WTC11 (cell line): ENCODE results near the gene TMEM269. TPM values are rescaled to one million over a fixed set of nuclear protein-coding genes. Genes with fewer than 3 reads are reported as not detected.

Source experiments
- ATAC-seq: fragments of 200-7000 bp; cut with Tn5 transposase; 2 replicates; pipeline ENCODE4 v1.10.0; 2021; ENCODE audit warnings: mild to moderate bottlenecking, moderate library complexity
- CTCF ChIA-PET: fragments of 300-600 bp; sonication (Branson Sonifier 250); formaldehyde crosslinking; loops from one replicate; lab custom pipeline; 2021; ENCODE audit warnings: antibody characterized with exemption; lab: Charles Lee
- POLR2A ChIA-PET: fragments of 350-600 bp; sonication (Branson Sonifier 250); formaldehyde crosslinking; loops from one replicate; lab custom pipeline; 2021; ENCODE audit warnings: antibody characterized with exemption; lab: Charles Lee
- DNase-seq: peaks from one replicate; pipeline ENCODE4 v3.0.0; 2021; ENCODE audit warnings: low spot score
- H3K27ac Mint-ChIP-seq: 2 replicates; pipeline ENCODE4 v1.8.0; 2021; ENCODE audit warnings: mixed read lengths
- H3K27me3 Mint-ChIP-seq: 2 replicates; pipeline ENCODE4 v1.8.0; 2021; ENCODE audit warnings: low read depth, mild to moderate bottlenecking, moderate library complexity, mixed read lengths
- H3K36me3 Mint-ChIP-seq: 2 replicates; pipeline ENCODE4 v1.8.0; 2021; ENCODE audit warnings: mixed read lengths
- H3K4me1 Mint-ChIP-seq: 2 replicates; pipeline ENCODE4 v1.8.0; 2022; ENCODE audit warnings: mixed read lengths
- H3K4me3 Mint-ChIP-seq: 2 replicates; pipeline ENCODE4 v1.8.0; 2021; ENCODE audit warnings: mild to moderate bottlenecking, moderate library complexity, mixed read lengths
- H3K9me3 Mint-ChIP-seq: 2 replicates; pipeline ENCODE4 v1.8.0; 2021; ENCODE audit warnings: mixed read lengths
- FOXP1 ChIP-seq: sonication (generic); formaldehyde crosslinking; IDR thresholded peaks from 2 replicates; pipeline ENCODE4 v1.8.0; 2022; ENCODE audit warnings: missing genetic modification reagents, mild to moderate bottlenecking, moderate library complexity, borderline replicate concordance
- GRHL2 ChIP-seq: fragments of 250-450 bp; sonication (Bioruptor Pico); IDR thresholded peaks from 2 replicates; pipeline ENCODE4 v1.8.0; 2022; ENCODE audit warnings: mild to moderate bottlenecking, moderate library complexity; ENCODE audit not compliant: insufficient replicate concordance, severe bottlenecking
- JUN ChIP-seq: sonication (generic); formaldehyde crosslinking; IDR thresholded peaks from 2 replicates; pipeline ENCODE4 v1.8.0; 2023; ENCODE audit warnings: mild to moderate bottlenecking, missing genetic modification reagents
- KAT7 ChIP-seq: sonication (generic); formaldehyde crosslinking; IDR thresholded peaks from 2 replicates; pipeline ENCODE4 v1.8.1; 2023; ENCODE audit warnings: missing genetic modification reagents, mild to moderate bottlenecking, borderline replicate concordance
- MLX ChIP-seq: sonication (generic); formaldehyde crosslinking; IDR thresholded peaks from 2 replicates; pipeline ENCODE4 v1.8.1; 2023; ENCODE audit warnings: mild to moderate bottlenecking, missing genetic modification reagents, moderate library complexity
- MXD4 ChIP-seq: fragments of 250-450 bp; sonication (Bioruptor Pico); IDR thresholded peaks from 2 replicates; pipeline ENCODE4 v1.8.0; 2021; ENCODE audit warnings: mild to moderate bottlenecking, moderate library complexity, borderline replicate concordance
- NFATC4 ChIP-seq: fragments of 250-450 bp; sonication (Bioruptor Pico); IDR thresholded peaks from 2 replicates; pipeline ENCODE4 v1.9.0; 2021; ENCODE audit warnings: mild to moderate bottlenecking
- NR1H2 ChIP-seq: sonication (generic); formaldehyde crosslinking; IDR thresholded peaks from 2 replicates; pipeline ENCODE4 v1.9.0; 2021; ENCODE audit warnings: mild to moderate bottlenecking, moderate library complexity, missing genetic modification reagents
- OVOL2 ChIP-seq: fragments of 250-450 bp; sonication (Bioruptor Pico); IDR thresholded peaks from 2 replicates; pipeline ENCODE4 v1.9.0; 2021; ENCODE audit warnings: mild to moderate bottlenecking, borderline replicate concordance
- PRDM15 ChIP-seq: sonication (generic); formaldehyde crosslinking; IDR thresholded peaks from 2 replicates; pipeline ENCODE4 v1.8.0; 2022; ENCODE audit warnings: missing genetic modification reagents
- USF1 ChIP-seq: sonication (generic); formaldehyde crosslinking; IDR thresholded peaks from 2 replicates; pipeline ENCODE4 v1.8.0; 2022; ENCODE audit warnings: mild to moderate bottlenecking, missing genetic modification reagents
- ZNF219 ChIP-seq: sonication (generic); formaldehyde crosslinking; IDR thresholded peaks from 2 replicates; pipeline ENCODE4 v1.8.0; 2023; ENCODE audit warnings: missing genetic modification reagents, mild to moderate bottlenecking, borderline replicate concordance
- ZNF416 ChIP-seq: fragments of 250-450 bp; sonication (Bioruptor Pico); IDR thresholded peaks from 2 replicates; pipeline ENCODE4 v1.9.0; 2021; ENCODE audit warnings: mild to moderate bottlenecking, inconsistent platforms
- ZSCAN18 ChIP-seq: fragments of 250-450 bp; sonication (Bioruptor Pico); IDR thresholded peaks from 2 replicates; pipeline ENCODE4 v2.1.2; 2022; ENCODE audit warnings: mild to moderate bottlenecking, moderate library complexity
- total RNA-seq: library from RNA; stranded (reverse); gene quantifications from 3 replicates; pipeline ENCODE4 v1.2.3, GENCODE V29; 2021
- TF ChIP-seq, protein P1 (sequence below): fragments of 200-600 bp; IDR thresholded peaks from 2 replicates; pipeline ENCODE4 v1.8.0; 2022; ENCODE audit warnings: antibody characterized with exemption
- TF ChIP-seq, protein P2 (sequence below): fragments of 250-450 bp; sonication (Bioruptor Pico); conservative IDR thresholded peaks from 2 replicates; pipeline ENCODE4 v1.9.0; 2021; ENCODE audit warnings: mild to moderate bottlenecking
- TF ChIP-seq, protein P3 (sequence below): sonication (generic); formaldehyde crosslinking; IDR thresholded peaks from 2 replicates; pipeline ENCODE4 v1.8.1; 2023; ENCODE audit warnings: mild to moderate bottlenecking, missing genetic modification reagents

Gene TMEM269
- total RNA-seq, 1 experiment from 2014 or later = 0.57 TPM

GRCh38 chr1:42831273-42831672 is 46.5 kb downstream of the TMEM269 start:
- Mint-ChIP-seq H3K9me3 (no peaks in the 10 kb centered on the region), H3K4me3 (no peak overlapping the region), H3K4me1 (peaks cover 3% of the 10 kb centered on the region; the same call in 1 of the 2 replicates), H3K36me3 (no peaks in the 10 kb centered on the region), H3K27ac (no peak overlapping the region), H3K27me3 (no peaks in the 10 kb centered on the region)
- no peak for TF ChIP-seq MLX (CRISPR knock-in tag)
- no peak for TF ChIP-seq ZNF416
- TF ChIP-seq, protein P1, sequence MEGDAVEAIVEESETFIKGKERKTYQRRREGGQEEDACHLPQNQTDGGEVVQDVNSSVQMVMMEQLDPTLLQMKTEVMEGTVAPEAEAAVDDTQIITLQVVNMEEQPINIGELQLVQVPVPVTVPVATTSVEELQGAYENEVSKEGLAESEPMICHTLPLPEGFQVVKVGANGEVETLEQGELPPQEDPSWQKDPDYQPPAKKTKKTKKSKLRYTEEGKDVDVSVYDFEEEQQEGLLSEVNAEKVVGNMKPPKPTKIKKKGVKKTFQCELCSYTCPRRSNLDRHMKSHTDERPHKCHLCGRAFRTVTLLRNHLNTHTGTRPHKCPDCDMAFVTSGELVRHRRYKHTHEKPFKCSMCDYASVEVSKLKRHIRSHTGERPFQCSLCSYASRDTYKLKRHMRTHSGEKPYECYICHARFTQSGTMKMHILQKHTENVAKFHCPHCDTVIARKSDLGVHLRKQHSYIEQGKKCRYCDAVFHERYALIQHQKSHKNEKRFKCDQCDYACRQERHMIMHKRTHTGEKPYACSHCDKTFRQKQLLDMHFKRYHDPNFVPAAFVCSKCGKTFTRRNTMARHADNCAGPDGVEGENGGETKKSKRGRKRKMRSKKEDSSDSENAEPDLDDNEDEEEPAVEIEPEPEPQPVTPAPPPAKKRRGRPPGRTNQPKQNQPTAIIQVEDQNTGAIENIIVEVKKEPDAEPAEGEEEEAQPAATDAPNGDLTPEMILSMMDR = no peak
- no peak for TF ChIP-seq USF1 (CRISPR knock-in tag)
- no peak for TF ChIP-seq ZNF219
- no peak for TF ChIP-seq ZSCAN18
- TF ChIP-seq JUN (CRISPR knock-in tag) = no peak
- TF ChIP-seq OVOL2 (CRISPR knock-in tag) = no peak
- TF ChIP-seq, protein P2, sequence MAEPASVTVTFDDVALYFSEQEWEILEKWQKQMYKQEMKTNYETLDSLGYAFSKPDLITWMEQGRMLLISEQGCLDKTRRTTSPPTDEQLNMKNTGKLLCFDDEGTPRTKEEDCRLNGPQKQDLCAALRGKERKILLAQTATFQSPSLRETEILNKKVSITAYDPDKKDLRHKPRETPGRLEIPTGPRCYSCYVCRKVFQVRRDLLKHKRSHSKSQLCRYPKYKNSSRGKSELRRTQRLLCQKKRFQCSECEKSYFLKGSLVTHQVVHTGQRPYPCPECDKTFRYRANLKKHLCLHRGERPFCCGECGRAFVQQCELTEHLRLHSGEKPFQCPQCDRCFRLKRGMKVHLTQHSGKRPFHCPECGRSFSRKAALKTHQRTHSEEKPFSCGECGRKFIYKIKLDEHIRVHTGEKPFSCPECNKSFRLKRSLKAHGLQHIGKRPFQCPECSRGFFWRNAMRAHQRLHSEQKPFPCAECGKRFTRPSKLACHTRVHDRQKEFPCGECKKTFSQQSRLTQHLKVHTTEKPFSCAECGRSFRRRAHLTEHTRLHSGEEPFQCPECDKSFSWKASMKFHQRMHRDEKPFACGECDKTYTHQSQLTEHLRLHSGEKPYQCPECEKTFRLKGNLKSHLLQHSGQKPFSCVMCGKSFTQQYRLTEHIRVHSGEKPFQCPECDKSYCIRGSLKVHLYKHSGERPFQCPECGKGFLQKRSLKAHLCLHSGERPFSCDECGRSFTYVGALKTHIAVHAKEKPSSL (CRISPR knock-in tag) = no peak
- TF ChIP-seq NR1H2 (CRISPR knock-in tag) = no peak
- TF ChIP-seq NFATC4 = no peak
- no peak for TF ChIP-seq FOXP1 (CRISPR knock-in tag)
- TF ChIP-seq GRHL2 (CRISPR knock-in tag) = no peak
- TF ChIP-seq MXD4 = no peak
- TF ChIP-seq PRDM15 = no peak
- TF ChIP-seq KAT7 (CRISPR knock-in tag) = no peak
- TF ChIP-seq, protein P3, sequence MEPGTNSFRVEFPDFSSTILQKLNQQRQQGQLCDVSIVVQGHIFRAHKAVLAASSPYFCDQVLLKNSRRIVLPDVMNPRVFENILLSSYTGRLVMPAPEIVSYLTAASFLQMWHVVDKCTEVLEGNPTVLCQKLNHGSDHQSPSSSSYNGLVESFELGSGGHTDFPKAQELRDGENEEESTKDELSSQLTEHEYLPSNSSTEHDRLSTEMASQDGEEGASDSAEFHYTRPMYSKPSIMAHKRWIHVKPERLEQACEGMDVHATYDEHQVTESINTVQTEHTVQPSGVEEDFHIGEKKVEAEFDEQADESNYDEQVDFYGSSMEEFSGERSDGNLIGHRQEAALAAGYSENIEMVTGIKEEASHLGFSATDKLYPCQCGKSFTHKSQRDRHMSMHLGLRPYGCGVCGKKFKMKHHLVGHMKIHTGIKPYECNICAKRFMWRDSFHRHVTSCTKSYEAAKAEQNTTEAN (CRISPR knock-in tag) = no peak
- CTCF ChIA-PET = interaction anchor here (0.6 to 3.4 kb wide), 6 partner anchors 15 to 1524 kb away, joined by 3 to 17 read pairs (median 8); partner anchors contain the start of gene ZNF691
- DNase-seq (no peak), ATAC-seq (no peak)
- POLR2A ChIA-PET = interaction anchor here (0.7 kb wide), 1 partner anchor 14 kb away, joined by 8 read pairs; no protein-coding TSS in a partner anchor
